ENCODE measurements around the gene LRRC8A. TPM values are rescaled to one million over a fixed set of nuclear protein-coding genes. Genes with fewer than 3 reads are reported as not detected.
A peak's percentile ranks its signal among the peaks of the same experiment; 100 is the strongest.

The LRRC8A gene
- total and polyA plus RNA-seq, 2 of the 13 experiments (the other 11 are each of a cell fraction or from before 2014, with no cell fraction given), result 16.1 to 40.6 TPM

DNA sequence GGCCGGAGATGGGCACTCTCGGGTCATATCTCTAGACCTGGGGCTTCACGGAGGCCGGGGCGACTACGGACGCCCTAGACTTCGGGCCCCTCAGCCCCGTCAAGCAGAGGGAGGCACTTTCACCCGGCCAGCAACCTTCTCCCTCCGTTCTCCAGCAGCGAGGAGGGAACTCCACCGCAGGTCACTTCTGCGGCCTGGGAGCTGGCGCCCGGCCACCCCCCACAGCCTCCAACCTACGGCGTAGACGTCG is 65.3 kb downstream of the LRRC8A start (continued):
- TF ChIP-seq, protein P1, sequence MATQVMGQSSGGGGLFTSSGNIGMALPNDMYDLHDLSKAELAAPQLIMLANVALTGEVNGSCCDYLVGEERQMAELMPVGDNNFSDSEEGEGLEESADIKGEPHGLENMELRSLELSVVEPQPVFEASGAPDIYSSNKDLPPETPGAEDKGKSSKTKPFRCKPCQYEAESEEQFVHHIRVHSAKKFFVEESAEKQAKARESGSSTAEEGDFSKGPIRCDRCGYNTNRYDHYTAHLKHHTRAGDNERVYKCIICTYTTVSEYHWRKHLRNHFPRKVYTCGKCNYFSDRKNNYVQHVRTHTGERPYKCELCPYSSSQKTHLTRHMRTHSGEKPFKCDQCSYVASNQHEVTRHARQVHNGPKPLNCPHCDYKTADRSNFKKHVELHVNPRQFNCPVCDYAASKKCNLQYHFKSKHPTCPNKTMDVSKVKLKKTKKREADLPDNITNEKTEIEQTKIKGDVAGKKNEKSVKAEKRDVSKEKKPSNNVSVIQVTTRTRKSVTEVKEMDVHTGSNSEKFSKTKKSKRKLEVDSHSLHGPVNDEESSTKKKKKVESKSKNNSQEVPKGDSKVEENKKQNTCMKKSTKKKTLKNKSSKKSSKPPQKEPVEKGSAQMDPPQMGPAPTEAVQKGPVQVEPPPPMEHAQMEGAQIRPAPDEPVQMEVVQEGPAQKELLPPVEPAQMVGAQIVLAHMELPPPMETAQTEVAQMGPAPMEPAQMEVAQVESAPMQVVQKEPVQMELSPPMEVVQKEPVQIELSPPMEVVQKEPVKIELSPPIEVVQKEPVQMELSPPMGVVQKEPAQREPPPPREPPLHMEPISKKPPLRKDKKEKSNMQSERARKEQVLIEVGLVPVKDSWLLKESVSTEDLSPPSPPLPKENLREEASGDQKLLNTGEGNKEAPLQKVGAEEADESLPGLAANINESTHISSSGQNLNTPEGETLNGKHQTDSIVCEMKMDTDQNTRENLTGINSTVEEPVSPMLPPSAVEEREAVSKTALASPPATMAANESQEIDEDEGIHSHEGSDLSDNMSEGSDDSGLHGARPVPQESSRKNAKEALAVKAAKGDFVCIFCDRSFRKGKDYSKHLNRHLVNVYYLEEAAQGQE (IDR thresholded peaks at IDR 0.05; ENCODE audit: borderline replicate concordance in 1 of 2, low read depth in 1 of 2, low read length in 2 of 2), result no peak
- TF ChIP-seq FOXM1 (CRISPR knock-in tag; IDR thresholded peaks at IDR 0.05), result no peak
- TF ChIP-seq ZBTB20 (CRISPR knock-in tag; IDR thresholded peaks at IDR 0.05; ENCODE audit: borderline replicate concordance, low read depth), result no peak
- TF ChIP-seq MZF1 (CRISPR knock-in tag; IDR thresholded peaks at IDR 0.05; ENCODE audit: borderline replicate concordance), result no peak
- TF ChIP-seq, protein P2, sequence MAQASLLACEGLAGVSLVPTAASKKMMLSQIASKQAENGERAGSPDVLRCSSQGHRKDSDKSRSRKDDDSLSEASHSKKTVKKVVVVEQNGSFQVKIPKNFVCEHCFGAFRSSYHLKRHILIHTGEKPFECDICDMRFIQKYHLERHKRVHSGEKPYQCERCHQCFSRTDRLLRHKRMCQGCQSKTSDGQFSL (CRISPR knock-in tag; IDR thresholded peaks at IDR 0.05), result peak; percentile 54; the same call in 1 of the 2 replicates
- TF ChIP-seq, protein P3, sequence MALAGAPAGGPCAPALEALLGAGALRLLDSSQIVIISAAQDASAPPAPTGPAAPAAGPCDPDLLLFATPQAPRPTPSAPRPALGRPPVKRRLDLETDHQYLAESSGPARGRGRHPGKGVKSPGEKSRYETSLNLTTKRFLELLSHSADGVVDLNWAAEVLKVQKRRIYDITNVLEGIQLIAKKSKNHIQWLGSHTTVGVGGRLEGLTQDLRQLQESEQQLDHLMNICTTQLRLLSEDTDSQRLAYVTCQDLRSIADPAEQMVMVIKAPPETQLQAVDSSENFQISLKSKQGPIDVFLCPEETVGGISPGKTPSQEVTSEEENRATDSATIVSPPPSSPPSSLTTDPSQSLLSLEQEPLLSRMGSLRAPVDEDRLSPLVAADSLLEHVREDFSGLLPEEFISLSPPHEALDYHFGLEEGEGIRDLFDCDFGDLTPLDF (CRISPR knock-in tag; IDR thresholded peaks at IDR 0.05), result no peak
- TF ChIP-seq, protein P4, sequence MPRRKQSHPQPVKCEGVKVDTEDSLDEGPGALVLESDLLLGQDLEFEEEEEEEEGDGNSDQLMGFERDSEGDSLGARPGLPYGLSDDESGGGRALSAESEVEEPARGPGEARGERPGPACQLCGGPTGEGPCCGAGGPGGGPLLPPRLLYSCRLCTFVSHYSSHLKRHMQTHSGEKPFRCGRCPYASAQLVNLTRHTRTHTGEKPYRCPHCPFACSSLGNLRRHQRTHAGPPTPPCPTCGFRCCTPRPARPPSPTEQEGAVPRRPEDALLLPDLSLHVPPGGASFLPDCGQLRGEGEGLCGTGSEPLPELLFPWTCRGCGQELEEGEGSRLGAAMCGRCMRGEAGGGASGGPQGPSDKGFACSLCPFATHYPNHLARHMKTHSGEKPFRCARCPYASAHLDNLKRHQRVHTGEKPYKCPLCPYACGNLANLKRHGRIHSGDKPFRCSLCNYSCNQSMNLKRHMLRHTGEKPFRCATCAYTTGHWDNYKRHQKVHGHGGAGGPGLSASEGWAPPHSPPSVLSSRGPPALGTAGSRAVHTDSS (CRISPR knock-in tag; conservative IDR thresholded peaks at IDR 0.05), result no peak
- TF ChIP-seq DMAP1 (CRISPR knock-in tag; IDR thresholded peaks at IDR 0.05), result no peak
- TF ChIP-seq MED1 (CRISPR knock-in tag; IDR thresholded peaks at IDR 0.05), result no peak
- TF ChIP-seq ZFY (CRISPR knock-in tag; IDR thresholded peaks at IDR 0.05), result peak; percentile 93
- no peak for TF ChIP-seq ARHGAP35 (CRISPR knock-in tag; IDR thresholded peaks at IDR 0.05; ENCODE audit: borderline replicate concordance)
- TF ChIP-seq HES4 (CRISPR knock-in tag; IDR thresholded peaks at IDR 0.05; ENCODE audit: borderline replicate concordance), result no peak
- no peak for TF ChIP-seq KLF12 (CRISPR knock-in tag; IDR thresholded peaks at IDR 0.05; ENCODE audit: borderline replicate concordance)
- TF ChIP-seq, protein P5, sequence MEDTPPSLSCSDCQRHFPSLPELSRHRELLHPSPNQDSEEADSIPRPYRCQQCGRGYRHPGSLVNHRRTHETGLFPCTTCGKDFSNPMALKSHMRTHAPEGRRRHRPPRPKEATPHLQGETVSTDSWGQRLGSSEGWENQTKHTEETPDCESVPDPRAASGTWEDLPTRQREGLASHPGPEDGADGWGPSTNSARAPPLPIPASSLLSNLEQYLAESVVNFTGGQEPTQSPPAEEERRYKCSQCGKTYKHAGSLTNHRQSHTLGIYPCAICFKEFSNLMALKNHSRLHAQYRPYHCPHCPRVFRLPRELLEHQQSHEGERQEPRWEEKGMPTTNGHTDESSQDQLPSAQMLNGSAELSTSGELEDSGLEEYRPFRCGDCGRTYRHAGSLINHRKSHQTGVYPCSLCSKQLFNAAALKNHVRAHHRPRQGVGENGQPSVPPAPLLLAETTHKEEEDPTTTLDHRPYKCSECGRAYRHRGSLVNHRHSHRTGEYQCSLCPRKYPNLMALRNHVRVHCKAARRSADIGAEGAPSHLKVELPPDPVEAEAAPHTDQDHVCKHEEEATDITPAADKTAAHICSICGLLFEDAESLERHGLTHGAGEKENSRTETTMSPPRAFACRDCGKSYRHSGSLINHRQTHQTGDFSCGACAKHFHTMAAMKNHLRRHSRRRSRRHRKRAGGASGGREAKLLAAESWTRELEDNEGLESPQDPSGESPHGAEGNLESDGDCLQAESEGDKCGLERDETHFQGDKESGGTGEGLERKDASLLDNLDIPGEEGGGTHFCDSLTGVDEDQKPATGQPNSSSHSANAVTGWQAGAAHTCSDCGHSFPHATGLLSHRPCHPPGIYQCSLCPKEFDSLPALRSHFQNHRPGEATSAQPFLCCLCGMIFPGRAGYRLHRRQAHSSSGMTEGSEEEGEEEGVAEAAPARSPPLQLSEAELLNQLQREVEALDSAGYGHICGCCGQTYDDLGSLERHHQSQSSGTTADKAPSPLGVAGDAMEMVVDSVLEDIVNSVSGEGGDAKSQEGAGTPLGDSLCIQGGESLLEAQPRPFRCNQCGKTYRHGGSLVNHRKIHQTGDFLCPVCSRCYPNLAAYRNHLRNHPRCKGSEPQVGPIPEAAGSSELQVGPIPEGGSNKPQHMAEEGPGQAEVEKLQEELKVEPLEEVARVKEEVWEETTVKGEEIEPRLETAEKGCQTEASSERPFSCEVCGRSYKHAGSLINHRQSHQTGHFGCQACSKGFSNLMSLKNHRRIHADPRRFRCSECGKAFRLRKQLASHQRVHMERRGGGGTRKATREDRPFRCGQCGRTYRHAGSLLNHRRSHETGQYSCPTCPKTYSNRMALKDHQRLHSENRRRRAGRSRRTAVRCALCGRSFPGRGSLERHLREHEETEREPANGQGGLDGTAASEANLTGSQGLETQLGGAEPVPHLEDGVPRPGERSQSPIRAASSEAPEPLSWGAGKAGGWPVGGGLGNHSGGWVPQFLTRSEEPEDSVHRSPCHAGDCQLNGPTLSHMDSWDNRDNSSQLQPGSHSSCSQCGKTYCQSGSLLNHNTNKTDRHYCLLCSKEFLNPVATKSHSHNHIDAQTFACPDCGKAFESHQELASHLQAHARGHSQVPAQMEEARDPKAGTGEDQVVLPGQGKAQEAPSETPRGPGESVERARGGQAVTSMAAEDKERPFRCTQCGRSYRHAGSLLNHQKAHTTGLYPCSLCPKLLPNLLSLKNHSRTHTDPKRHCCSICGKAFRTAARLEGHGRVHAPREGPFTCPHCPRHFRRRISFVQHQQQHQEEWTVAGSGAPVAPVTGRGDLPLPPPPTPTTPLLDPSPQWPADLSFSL (CRISPR knock-in tag; IDR thresholded peaks at IDR 0.05), result no peak
- no peak for TF ChIP-seq ASH2L (IDR thresholded peaks at IDR 0.05; ENCODE audit: insufficient read length, low read depth, low read length)
- TF ChIP-seq KDM5A (IDR thresholded peaks at IDR 0.05; ENCODE audit: borderline replicate concordance, low read length), result no peak
- TF ChIP-seq ZNF883 (CRISPR knock-in tag; IDR thresholded peaks at IDR 0.05; ENCODE audit: not compliant biosample characterization), result no peak
- TF ChIP-seq CCDC6 (CRISPR knock-in tag; IDR thresholded peaks at IDR 0.05), result no peak
